Keratinocyte (primary cell): ENCODE results near the gene NLRP1. TPM values are rescaled to one million over a fixed set of nuclear protein-coding genes. Genes with fewer than 3 reads are reported as not detected.
A peak's percentile ranks its signal among the peaks of the same experiment; 100 is the strongest.

Experiments
- DNase-seq: peaks from one replicate; pipeline ENCODE4 v3.0.0-alpha.2; 2011; ENCODE audit warnings: low read depth, missing footprints, low spot score
- FAIRE-seq: peaks from 2 replicates; lab custom pipeline; 2011; peaks lifted over from hg19 to GRCh38; lab: Jason Lieb, UNC
- H2AFZ ChIP-seq: 2 replicates; pipeline ENCODE4 v1.6.0; 2012; ENCODE audit warnings: low read length, control low read depth, inconsistent platforms; ENCODE audit not compliant: control insufficient read depth
- H3K27ac ChIP-seq: 2 replicates; pipeline ENCODE4 v1.5.1; 2011; ENCODE audit warnings: low read length; ENCODE audit not compliant: control insufficient read depth, insufficient read depth
- H3K27me3 ChIP-seq: 3 replicates; pipeline ENCODE4 v1.6.0; 2011; ENCODE audit warnings: low read length; ENCODE audit not compliant: control insufficient read depth, insufficient read depth; ENCODE audit errors: extremely low read depth
- H3K36me3 ChIP-seq, 2 experiments: 2 replicates in 1 of 2; 3 replicates in 1 of 2; pipeline ENCODE4 v1.5.1; 2011; ENCODE audit warnings: low read length in 2 of 2, mild to moderate bottlenecking in 1 of 2; ENCODE audit not compliant: control insufficient read depth in 2 of 2, insufficient read depth in 2 of 2; ENCODE audit errors: extremely low read depth in 1 of 2
- H3K4me1 ChIP-seq: 3 replicates; pipeline ENCODE4 v1.5.1; 2011; ENCODE audit warnings: low read length; ENCODE audit not compliant: control insufficient read depth, insufficient read depth; ENCODE audit errors: extremely low read depth
- H3K4me2 ChIP-seq: 3 replicates; pipeline ENCODE4 v1.6.0; 2011; ENCODE audit warnings: low read depth, low read length; ENCODE audit not compliant: control insufficient read depth, insufficient read depth; ENCODE audit errors: extremely low read depth
- H3K4me3 ChIP-seq, 3 experiments: fragments of 200-600 bp in 1 of 3; sonication (generic) in 1 of 3; 2 replicates in 2 of 3; 3 replicates in 1 of 3; pipeline ENCODE4 v1.5.1; 2011 to 2016; ENCODE audit warnings: low read length in 3 of 3, mild to moderate bottlenecking in 3 of 3, control low read depth in 2 of 3, inconsistent platforms in 1 of 3, low read depth in 1 of 3, mixed read lengths in 1 of 3, mixed run types in 1 of 3, moderate library complexity in 1 of 3; ENCODE audit not compliant: control insufficient read depth in 2 of 3, insufficient read depth in 2 of 3; ENCODE audit errors: extremely low read depth in 1 of 3
- H3K79me2 ChIP-seq: 2 replicates; pipeline ENCODE4 v1.6.0; 2012; ENCODE audit warnings: low read length; ENCODE audit not compliant: control insufficient read depth, insufficient read depth
- H3K9ac ChIP-seq: 3 replicates; pipeline ENCODE4 v1.6.0; 2011; ENCODE audit warnings: low read length; ENCODE audit not compliant: control insufficient read depth, insufficient read depth; ENCODE audit errors: extremely low read depth
- H3K9me1 ChIP-seq: 3 replicates; pipeline ENCODE4 v1.6.0; 2011; ENCODE audit warnings: low read length; ENCODE audit not compliant: control insufficient read depth, insufficient read depth; ENCODE audit errors: extremely low read depth
- H3K9me3 ChIP-seq: 2 replicates; pipeline ENCODE4 v1.5.1; 2012; ENCODE audit warnings: low read depth, low read length; ENCODE audit not compliant: control insufficient read depth
- H4K20me1 ChIP-seq: 3 replicates; pipeline ENCODE4 v1.6.0; 2011; ENCODE audit warnings: low read length; ENCODE audit not compliant: control insufficient read depth, insufficient read depth; ENCODE audit errors: extremely low read depth
- CTCF ChIP-seq, 3 experiments: IDR thresholded peaks in 1 of 3; conservative IDR thresholded peaks in 1 of 3; optimal IDR thresholded peaks in 1 of 3; 2 replicates in 2 of 3; 3 replicates in 1 of 3; pipeline versions ENCODE3 to v1.5.1; 2011; ENCODE audit warnings: low read length in 3 of 3, mild to moderate bottlenecking in 3 of 3, moderate library complexity in 2 of 3, control low read depth in 1 of 3, inconsistent platforms in 1 of 3; ENCODE audit not compliant: insufficient read depth in 2 of 3; ENCODE audit errors: extremely low read depth in 1 of 3
- EZH2 ChIP-seq: IDR thresholded peaks from one replicate; pipeline ENCODE4 v1.6.1; 2012; ENCODE audit warnings: inconsistent platforms, mild to moderate bottlenecking, low read length, moderate library complexity
- dilution Hi-C: fragments of 300-500 bp; cut with MboI; formaldehyde crosslinking; loops from one replicate; pipeline ENCODE4 v1.7.0; 2020; ENCODE audit warnings: low sequenced_read_pairs; ENCODE audit not compliant: extremely low pct_ligation_motif_present
- polyA plus RNA-seq, 5 experiments: library from polyadenylated mRNA; depleted of rRNA in 3 of 5; stranded (reverse) in 3 of 5; stranded (forward) in 1 of 5; unstranded in 1 of 5; fragments of >200 nt; gene quantifications; 1 replicate in 1 of 5; 2 replicates in 3 of 5; 3 replicates in 1 of 5; pipeline versions ENCODE4 v1.2.1 to v1.2.3, GENCODE V29; 2011 to 2012; ENCODE audit warnings: missing spikeins in 2 of 5, low read depth in 1 of 5, low replicate concordance in 1 of 5

Gene NLRP1
- polyA plus RNA-seq, 1 donor (not counting 4 experiments of a cell fraction or from before 2014, with no cell fraction given), result 20.1 TPM

- H3K4me2 ChIP-seq, result no peak overlapping the region
- H3K79me2 ChIP-seq, result no peaks in the 10 kb centered on the region
- peaks cover 12% of the 10 kb centered on the region for H3K4me1 ChIP-seq
- peaks cover 38 to 56% of the 10 kb centered on the region in 2 experiments for H3K36me3 ChIP-seq
- peak; percentile 30 for DNase-seq
- H3K27ac ChIP-seq, result peak overlapping the region; percentile 4
- no peak for TF ChIP-seq EZH2
- TF ChIP-seq CTCF (optimal IDR thresholded peaks at IDR 0.05 in 1 of 3, IDR thresholded peaks at IDR 0.05 in 1 of 3, conservative IDR thresholded peaks at IDR 0.05 in 1 of 3; ENCODE audit: extremely low read depth in 1 of 3, insufficient read depth in 2 of 3, low read length in 3 of 3), result no peak
- H4K20me1 ChIP-seq, result no peaks in the 10 kb centered on the region
- peaks cover 2% of the 10 kb centered on the region for H3K9me1 ChIP-seq
- H2AFZ ChIP-seq, result no peak overlapping the region
- peak; percentile 97 for FAIRE-seq
- dilution Hi-C loops, result no loop called here
- peak overlapping the region; percentile 3 for H3K9ac ChIP-seq
- H3K27me3 ChIP-seq, result no peaks in the 10 kb centered on the region
- no peaks in the 10 kb centered on the region for H3K9me3 ChIP-seq
- H3K4me3 ChIP-seq, result no peak overlapping the region
Measured at GRCh38 chr17:5526821-5527598, 57.3 kb downstream of the NLRP1 start.

GRCh38 chr17:5523249-5523648, 61.1 kb downstream of the NLRP1 start:
- Histone ChIP-seq H3K4me1 (peaks cover 12% of the 10 kb centered on the region), H3K9me3 (no peaks in the 10 kb centered on the region), H3K79me2 (no peaks in the 10 kb centered on the region), H2AFZ (no peak overlapping the region), H3K9ac (no peak overlapping the region), H4K20me1 (no peaks in the 10 kb centered on the region), H3K4me2 (no peak overlapping the region), H3K9me1 (peaks cover 2% of the 10 kb centered on the region), H3K4me3 (no peak overlapping the region), H3K36me3 (peaks cover 32 to 37% of the 10 kb centered on the region in 2 experiments), H3K27me3 (no peaks in the 10 kb centered on the region), H3K27ac (no peak overlapping the region)
- dilution Hi-C loops, result no loop called here
- DNase-seq, result no peak
- TF ChIP-seq EZH2 (no peak), CTCF (optimal IDR thresholded peaks at IDR 0.05 in 1 of 3, IDR thresholded peaks at IDR 0.05 in 1 of 3, conservative IDR thresholded peaks at IDR 0.05 in 1 of 3; ENCODE audit: extremely low read depth in 1 of 3, insufficient read depth in 2 of 3, low read length in 3 of 3) (no peak)
- FAIRE-seq, result no peak
